DMS79 treated with DMSO at 0.1 percent for 48 hours (cell line): ENCODE data around the gene CRYGN.

Experiments used
- DNase-seq: peaks from one replicate; lab custom pipeline; 2025; lab: John Stamatoyannopoulos, UW

The CRYGN gene

DNA sequence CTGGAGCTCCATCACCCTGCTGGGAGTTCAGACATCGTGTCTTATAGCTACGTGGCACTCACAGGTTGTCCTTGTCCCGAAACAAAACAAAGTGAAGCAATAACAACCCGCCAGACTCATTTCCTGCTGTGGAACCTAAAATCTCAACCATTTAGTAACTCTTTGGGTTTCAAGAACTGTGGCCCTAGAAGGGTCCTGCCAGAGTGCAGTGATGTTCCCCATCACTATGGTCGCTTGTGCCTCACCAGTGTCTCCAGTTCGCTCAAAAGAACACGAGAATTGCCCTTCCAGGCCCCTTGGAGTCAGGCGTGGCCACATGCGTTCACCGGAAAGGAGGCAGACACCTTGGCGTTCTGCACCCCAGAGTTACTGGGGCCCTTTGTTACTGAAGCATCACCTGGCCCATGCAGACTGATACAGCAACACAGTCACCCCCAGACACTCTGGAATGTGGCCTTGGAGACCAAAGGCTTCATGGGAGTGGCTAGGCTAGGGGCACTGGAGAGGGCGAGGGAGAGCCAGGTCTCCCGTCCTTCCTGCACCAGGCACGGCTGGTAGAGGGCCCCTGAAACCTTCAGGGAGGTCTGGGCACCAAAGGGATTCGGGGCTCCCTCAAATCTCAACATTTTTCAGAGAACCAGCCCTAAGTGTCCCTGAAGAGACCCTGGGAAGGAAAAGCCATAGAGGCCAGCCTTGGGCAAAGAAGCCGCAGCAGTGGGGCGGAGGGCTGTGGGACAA lies 908 bp downstream of the CRYGN start:
- DNase-seq = no peak

DNA sequence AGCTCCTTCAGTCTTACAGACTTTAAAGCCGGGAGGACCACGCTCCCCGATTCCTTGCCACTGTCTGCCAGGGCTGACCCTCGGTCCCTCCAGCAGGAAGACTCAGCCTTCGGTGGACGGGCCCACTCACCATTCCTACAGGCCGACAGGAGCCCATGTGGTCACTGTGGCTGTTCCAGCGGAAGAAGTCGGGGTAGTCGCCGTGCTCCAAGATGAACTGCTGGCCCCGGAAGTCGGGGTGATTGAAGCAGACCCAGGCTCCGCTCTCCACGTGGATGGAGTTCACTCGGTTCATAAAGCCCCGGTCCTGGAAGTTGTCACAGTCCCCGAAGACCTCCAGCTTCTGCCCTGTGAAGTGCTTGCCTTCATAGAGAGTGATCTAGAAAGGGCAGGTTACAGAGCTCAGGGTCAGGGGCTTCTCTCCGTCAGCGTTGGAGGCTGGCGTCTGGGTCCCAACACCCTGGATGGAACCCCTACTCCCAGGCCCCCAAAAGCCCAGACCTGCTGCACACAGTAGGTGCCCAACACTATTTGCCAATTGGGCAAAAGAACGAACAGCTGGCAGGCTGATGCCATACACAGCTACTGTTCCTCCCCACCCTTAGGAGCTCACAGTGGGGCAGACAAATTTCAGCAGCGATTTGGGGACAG lies 1.9 kb downstream of the CRYGN start:
- DNase-seq = no peak

DNA sequence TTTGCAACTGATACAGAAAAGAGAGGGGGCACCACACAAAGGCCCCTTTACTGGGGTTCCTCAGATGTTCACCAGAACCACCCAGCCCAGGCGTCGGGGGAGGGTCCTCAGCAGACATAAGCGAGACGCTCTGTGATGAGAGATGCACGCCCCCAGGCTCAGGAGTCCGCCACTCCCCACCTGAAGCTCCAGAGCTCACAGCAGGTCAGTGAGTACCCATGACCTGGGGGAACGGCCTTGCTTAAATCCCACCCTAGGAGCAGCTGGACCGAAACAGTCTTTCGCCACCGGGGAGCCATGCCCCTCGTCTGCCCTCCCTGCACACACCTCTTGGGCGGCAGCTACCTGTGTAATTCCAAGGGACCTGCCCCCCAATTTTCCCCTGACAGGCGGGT lies 2.8 kb downstream of the CRYGN start:
- no peak for DNase-seq

DNA sequence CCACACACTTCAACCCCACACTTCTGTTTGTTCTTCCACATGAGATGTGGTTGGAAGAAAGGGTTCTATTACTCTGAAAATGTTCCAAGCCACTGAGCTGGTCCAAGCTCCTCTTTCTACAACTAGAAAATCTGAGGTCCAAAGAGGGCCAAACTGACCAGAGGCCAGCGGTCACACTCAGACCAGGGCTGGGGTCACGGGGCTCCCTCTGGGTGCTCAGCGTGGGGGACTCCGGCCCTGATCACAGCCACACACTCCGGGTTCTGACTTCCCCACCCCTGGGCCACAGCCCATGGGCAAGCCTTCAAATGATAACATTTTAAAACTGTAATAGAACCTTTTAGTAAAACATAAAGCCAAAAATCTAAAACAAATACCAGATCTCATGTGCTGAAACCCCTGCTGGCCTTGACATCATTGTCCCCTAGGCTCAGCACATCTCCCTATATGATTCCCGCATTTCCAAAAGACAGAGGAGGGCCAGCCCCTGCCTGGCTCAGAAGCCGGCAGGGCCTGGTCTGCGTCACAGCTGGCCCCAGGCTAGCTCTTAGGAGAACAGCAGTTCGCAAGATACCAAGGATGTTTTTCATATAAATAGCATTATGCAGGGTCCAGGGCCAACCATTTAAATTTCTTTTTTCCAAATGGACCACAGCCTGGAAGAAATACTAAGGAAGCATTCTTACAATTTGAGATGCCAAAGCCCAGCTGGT lies 3.3 kb downstream of the CRYGN start:
- DNase-seq = no peak

DNA sequence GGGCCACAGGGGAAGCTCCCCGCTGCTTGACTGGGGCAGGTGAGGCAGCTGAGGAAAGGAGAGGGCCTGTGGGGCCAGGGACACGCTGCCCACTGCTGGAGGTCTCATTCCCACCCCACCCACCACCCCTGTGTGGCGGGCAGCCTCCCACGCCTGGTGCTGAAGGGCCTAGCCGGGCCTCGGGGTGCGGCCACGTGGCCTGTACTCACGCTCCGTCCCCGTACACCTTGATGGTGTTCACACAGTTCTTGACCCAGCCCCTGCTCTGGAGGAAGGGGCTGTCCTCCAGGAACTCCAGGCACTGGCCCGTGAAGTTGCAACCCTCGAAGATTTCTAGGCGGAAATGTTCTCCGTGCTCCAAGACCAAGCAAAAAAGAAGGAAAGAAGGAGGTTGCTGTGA lies 4.0 kb downstream of the CRYGN start:
- DNase-seq = no peak

DNA sequence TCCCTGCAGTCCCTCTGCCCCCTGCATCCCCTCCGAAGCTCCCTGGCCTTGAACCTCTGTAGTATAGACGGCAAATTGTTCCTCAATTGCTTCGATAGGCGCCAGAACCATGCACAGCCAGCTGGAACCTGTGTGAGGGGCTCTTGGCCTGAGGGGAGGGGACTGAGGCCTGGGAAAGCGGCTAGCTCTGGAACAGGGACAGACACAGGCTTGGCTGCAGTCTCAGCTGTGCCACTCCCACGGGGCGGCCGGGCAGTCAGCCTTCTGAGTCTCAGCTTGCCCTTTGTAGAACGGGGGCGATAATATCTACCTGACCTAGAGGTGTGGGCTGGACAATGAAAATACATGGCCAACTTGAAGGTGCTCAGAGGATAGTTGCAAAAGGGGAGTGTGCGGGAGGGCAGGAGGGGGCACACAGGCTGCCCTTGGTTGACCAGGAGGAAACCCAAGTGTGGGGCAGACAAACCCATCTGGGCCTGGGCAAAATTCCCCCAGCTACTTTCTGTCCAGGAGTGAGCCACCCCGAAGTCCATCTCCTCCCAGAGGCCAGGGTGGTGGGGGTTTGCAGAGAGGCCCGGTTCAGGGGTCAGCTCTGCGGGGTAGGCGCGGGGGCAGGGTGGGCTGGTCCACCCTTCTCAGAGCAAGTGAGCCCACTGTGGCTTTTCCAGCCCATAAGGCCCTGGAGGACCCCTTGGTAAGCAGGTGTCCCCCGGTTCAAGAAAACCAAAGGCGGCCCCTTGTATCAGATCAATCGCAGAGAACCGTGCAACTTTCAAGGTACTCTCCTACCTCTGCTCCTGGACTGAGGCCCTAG lies 4.6 kb downstream of the CRYGN start:
- no peak for DNase-seq

DNA sequence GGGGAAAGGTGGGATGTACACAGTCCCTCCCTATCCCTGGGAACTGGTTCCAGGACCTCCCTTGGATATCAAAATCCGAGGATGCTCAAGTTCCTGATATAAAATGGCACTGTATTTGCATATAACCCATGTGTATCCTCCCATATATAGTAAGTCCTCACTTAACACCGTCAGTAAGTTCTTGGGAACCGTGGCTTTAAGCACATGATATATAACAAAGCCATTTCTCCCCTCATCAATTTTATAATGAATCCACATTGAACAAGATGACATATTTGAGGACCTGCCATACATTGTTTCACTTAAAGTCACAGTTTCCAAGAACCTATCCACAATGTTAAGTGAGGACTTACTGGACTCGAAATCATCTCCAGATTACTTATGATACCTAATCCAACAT lies 5.4 kb downstream of the CRYGN start:
- DNase-seq = no peak

DNA sequence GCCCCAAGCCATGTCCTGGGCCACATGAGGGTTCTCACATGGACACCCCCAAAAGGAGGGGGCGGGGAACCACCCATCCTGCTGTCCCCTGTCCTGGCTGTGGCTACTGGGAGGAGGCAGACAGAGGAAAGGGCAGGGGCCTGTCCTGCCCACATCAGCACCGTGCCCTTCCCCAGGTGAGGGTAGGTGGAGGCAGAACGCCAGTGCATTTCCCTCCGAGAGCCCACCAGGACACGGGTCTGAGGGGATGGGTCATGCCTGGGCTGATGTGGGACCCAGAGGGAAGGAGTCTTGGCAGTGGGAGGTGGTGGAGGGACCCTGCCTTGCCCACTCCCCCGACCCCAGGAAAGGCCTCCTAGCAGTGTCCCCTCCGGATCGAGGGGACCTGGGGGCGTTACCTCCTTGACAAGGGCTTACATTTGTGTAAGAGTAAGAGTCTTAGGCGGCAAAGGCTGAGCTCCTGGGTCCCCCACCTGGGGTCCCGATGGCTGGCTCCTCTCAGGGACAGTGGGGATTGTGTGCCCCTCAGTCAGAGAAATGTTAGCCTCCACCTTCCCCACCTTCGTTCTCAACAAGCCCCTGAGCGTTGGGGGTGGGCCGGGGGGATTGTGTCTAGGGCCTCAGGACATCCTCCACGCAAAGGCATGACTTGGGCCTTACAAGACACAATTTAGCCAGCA lies 6.1 kb downstream of the CRYGN start:
- DNase-seq = no peak

DNA sequence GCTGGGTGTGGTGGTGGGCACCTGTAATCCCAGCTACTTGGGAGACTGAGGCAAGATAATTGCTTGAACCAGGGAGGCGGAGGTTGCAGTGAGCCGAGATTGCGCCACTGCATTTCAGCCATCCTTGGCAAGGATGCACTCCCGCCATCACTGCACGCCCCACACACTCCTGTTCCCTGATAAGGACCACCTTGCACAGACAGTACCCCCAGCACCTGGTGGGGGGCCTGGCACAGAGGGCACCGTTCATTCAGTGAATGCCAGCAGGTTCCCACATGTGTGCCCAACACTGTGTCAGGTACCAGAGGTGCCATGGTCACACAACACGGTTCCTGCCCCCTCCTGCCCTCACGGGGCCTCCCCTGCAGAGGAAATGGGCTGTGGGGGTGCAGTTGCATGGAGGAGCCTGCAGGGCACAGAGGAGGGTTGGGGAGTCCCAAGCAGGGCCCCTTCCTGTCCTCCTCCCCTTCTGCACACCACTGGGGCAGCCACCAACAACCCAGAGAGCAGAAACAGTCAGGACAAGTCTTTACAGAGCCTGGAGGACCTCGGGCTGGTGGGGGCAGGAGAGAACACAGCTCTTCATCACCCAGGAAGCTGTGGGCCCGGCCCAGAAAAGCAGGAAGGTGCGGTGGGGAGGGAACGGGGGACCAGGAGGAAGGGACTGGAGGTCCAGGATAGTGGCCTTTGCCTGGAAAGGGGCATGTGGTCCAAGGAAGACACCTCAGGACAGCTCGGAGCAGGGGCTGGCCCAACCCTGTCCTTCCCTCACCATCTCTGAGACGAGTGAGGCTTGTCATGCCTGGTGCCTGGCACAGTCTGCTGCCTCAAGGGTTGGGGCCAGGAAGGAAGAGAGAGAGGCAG lies 7.1 kb downstream of the CRYGN start:
- no peak for DNase-seq

DNA sequence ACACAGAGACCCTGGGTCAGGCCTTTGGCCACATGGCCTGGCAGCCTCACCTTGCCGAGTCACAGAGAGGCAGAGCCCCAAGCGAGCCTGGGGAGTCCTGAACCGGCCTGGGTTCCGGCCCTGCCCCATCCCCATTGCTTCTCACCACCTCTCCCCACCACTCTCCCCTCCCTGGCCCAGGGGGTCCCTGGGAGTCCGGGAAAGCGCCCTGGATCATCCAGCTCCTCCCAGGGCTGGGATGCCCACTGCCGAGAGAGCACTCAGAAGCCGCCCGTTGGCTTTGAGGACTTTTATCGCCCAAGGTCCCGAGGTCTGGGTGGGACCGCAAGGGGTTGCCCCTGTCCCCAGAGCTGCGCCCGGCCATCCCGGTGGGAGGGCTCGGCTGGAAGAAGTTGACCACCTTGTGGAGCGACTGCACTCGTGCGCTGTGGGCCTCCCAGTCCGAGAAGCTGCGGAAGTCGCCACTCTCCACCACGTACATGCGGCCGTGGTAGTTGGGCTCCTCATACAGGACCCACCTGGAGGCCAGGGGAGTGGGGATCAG lies 8.1 kb downstream of the CRYGN start:
- no peak for DNase-seq

DNA sequence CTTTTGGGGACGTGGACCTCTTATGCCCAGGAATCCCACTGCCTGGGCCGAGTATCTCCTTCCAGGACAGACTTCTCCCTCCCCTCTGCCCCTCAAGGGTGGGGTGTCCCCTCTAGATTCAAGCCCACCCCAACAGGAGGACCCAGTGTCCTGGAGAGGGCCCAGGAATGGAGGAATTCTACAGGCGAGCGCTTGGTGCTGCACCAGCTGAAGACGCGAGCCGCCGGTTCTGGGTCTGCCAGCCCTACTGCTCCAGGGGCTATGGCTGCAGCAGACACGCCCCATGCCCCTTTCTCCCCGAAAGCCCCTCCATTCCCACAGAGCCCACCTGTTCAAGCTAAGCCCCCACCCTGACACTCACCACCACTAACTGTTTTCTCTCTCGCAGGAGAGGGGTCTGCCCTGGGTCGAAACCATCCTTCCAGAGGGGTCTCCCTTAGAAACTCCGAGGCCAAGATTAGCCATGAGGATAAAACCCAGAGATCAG lies 8.6 kb downstream of the CRYGN start:
- DNase-seq = no peak

DNA sequence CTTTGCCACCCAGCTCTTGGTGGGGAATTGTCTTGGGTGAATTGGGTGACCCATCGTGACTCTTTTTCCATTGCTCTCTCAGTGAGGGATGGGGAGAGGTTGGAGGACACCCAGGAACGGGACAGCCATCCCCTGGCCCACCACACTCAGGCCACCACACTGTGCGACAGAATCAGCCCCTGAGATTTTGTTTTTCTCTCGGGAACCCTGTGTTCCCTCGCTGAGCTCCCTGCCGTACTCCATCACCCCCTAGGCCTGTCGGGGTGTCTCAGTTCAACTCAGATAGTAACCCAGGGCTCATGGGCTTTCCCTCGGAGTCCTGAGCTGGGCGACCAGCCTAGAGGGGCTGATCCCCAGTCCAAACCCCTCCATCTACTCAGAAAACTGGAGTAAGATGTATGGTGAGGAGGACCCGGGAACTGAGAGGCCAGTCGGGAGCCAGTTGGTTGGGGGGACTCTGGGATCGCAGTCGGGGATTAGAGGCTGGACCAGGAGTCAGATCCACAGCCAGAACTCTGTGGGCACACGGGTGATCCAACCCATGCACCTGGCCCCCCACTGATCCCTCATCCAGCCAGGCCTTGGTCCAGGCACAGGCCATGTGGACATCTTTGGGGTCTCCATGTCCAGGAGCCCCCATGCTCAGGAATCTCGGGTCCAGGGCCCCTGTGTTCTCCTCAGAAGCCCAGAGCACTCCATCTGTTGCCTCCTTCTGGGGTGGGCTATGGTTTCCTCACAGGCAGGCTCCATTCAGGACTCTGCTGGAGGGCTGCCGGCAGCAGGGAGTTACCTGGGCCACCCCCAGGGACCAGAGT lies 9.3 kb downstream of the CRYGN start:
- DNase-seq = no peak

DNA sequence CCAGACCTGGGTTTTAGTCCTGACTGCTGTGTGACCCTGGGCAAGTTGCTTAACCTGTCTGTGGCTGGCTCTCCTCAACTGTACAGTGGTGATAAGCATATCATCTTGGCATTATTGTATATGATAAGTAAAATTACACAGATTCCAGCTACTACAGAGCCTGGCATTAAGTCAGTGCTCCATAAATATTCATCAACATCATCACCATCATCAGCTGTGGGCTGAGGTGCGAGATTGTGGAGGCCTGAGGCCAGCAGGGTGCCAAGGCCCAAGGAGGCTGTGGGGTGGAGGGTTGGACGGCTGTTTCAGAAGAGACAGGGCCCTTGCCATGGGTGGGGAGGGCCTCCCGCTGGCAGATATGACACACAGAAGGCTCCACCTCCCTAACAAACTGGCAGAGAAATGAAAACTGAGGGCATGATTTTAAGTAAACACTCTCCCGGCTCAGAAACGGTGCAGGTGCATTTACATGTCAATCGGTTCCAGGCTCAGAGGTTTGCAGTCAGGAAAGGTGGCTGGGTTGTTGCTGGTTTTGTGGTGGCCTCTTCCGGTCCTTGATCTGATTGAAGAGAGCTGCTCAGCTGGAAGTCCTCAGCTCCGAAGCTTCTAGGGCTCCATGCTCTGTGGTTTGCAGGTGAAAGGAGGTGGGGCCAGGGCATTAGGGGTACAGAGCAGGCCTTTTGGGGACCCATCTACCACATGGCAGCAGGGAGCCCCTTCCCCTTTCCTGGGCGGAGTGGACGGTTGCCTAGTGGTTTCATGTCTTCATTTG lies 10.2 kb downstream of the CRYGN start:
- peak; percentile 25 for DNase-seq

DNA sequence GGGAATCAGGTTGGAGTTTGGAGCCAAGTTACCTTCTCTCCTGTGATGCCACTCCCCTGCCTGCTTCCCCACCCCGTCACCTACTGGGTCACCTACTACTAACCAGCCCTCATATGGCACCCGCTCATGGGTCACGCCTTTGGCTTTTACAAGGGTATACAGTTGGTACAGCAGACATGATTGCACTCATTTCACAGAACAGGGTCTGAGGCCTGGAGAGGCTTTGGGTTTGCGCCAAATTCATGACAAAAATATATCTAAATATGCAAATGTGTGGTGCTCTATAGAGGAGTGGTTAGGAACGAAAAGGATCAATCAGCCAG lies 10.7 kb downstream of the CRYGN start:
- no peak for DNase-seq

DNA sequence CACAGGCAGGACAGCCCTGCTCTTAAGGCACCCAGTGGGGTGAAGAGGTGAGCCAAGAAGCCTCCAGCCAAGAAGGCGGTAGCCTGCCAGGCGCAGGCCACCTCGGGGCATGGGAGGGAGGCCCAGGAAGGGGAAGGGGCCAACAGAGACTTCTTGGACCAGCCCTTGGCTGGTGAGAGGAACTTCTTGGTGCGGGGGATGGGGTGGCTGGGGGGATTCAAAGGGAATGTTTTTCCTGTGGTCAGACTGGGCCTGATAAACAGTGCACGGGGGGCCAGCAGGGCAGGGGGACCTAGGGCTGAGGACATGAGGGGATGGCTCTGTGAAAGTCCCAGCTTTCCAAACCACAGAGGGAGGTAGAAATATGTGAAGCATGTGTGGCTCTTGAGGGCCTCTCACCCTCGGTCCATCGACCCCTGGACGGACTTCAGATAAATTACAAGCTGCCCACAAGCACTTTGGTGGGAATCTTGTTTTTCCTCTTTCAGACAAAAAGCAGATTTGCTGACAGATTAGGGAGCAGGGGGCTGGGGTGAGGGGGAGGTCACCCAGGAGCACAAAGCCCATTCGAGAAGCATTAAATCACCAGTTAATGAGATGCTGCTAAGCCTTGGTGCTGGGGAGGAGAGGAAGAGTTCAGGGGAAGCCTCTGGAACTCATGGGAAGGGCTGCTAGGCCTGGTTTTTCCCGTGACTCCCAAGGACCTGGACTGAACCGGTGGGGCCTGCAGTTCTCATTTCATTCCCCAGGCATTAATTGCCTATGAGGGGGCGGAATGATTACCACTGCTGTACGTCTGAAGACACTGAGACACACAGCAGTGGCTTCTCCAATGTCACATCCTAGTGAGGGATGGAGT lies 11.3 kb downstream of the CRYGN start:
- DNase-seq = no peak

DNA sequence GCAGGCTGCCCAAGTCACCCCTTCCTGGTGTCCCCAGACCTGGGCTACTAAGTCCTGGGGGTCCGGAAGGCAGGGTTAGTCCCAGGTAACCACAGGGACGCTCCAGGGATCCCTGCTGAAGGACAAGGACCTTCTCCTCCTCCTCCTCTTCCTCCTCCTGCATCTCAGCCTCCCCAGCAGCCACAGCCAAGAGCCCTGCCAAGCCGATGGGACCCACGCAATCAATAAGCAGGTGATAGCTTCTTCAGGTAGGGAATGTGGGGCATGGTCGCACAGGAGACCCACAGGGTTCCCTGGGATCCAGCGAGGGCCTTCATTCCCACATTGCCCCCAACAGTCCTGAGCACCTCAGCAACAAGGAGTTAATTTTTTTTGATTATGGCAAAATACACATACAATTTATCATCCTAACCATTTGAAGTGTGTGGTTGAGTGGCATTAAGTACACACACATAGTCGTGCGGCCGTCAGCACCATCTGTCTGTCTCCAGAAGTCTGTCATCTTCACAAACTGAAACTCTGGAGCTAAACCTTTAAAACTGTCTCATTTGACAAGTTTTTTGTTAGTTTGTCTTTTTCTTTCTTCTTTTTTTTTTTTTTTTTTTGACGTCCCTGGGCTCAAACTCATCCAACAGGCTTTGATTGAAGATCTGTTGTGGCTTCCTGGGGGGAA lies 12.1 kb downstream of the CRYGN start:
- DNase-seq = peak; percentile 13
